ENCODE measurements around the gene KLHDC3.

GRCh38 chr6:43005844-43006243, 8.2 kb upstream of the KLHDC3 start:
- TF ChIP-seq POLR2AphosphoS5 (IDR thresholded peaks at IDR 0.05; ENCODE audit: low read depth, low read length) (no peak), POLR2A (IDR thresholded peaks at IDR 0.05; ENCODE audit: low read depth, low read length) (no peak), TAF1 (IDR thresholded peaks at IDR 0.05; ENCODE audit: borderline replicate concordance, low read depth, low read length) (no peak)
